ENCODE results near the gene CCL25.

DNA sequence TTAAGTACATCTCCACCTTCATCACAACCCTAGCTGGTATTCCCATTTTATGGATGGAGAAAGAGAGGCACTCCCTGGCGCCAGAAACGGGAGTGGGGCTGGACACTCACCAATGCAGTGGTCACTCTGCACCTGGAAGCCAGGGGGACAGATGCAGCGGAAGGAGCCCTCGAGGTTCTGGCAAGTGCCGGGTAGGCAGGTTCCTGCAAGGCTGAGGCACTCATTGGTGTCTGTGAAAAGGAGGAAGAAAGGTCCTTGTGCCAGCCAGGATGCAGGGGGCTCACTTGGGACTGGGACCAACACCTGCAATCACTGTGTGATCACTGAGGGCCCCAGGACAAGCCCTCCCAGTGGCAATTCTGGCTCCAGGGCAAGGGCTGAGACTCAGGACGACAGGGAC lies 41.8 kb downstream of the CCL25 start:
- TF ChIP-seq, protein P1, sequence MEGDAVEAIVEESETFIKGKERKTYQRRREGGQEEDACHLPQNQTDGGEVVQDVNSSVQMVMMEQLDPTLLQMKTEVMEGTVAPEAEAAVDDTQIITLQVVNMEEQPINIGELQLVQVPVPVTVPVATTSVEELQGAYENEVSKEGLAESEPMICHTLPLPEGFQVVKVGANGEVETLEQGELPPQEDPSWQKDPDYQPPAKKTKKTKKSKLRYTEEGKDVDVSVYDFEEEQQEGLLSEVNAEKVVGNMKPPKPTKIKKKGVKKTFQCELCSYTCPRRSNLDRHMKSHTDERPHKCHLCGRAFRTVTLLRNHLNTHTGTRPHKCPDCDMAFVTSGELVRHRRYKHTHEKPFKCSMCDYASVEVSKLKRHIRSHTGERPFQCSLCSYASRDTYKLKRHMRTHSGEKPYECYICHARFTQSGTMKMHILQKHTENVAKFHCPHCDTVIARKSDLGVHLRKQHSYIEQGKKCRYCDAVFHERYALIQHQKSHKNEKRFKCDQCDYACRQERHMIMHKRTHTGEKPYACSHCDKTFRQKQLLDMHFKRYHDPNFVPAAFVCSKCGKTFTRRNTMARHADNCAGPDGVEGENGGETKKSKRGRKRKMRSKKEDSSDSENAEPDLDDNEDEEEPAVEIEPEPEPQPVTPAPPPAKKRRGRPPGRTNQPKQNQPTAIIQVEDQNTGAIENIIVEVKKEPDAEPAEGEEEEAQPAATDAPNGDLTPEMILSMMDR (IDR thresholded peaks at IDR 0.05 in 2 of 3, conservative IDR thresholded peaks at IDR 0.05 in 1 of 3; ENCODE audit: borderline replicate concordance in 1 of 3, insufficient read depth in 1 of 3, low read depth in 2 of 3, low read length in 2 of 3) = no peak
- TF ChIP-seq RAD21 (IDR thresholded peaks at IDR 0.05; ENCODE audit: low read depth) (no peak), POLR2A (IDR thresholded peaks at IDR 0.05; ENCODE audit: borderline replicate concordance, extremely low read depth, insufficient read depth, insufficient read length) (no peak), SIN3A (IDR thresholded peaks at IDR 0.05; ENCODE audit: low read depth) (no peak), EZH2 (IDR thresholded peaks at IDR 0.05) (no peak), TCF7L2 (IDR thresholded peaks at IDR 0.05; ENCODE audit: borderline replicate concordance, extremely low read depth, insufficient read depth, insufficient read length) (no peak), CEBPB (IDR thresholded peaks at IDR 0.05; ENCODE audit: low read depth) (no peak), ZNF274 (IDR thresholded peaks at IDR 0.05; ENCODE audit: low read depth, low read length) (no peak), POLR2AphosphoS5 (IDR thresholded peaks at IDR 0.05; ENCODE audit: low read depth, low read length) (no peak), JUND (IDR thresholded peaks at IDR 0.05) (no peak), ELF1 (IDR thresholded peaks at IDR 0.05; ENCODE audit: borderline replicate concordance, low read depth) (no peak)
- TF ChIP-seq, protein P2, sequence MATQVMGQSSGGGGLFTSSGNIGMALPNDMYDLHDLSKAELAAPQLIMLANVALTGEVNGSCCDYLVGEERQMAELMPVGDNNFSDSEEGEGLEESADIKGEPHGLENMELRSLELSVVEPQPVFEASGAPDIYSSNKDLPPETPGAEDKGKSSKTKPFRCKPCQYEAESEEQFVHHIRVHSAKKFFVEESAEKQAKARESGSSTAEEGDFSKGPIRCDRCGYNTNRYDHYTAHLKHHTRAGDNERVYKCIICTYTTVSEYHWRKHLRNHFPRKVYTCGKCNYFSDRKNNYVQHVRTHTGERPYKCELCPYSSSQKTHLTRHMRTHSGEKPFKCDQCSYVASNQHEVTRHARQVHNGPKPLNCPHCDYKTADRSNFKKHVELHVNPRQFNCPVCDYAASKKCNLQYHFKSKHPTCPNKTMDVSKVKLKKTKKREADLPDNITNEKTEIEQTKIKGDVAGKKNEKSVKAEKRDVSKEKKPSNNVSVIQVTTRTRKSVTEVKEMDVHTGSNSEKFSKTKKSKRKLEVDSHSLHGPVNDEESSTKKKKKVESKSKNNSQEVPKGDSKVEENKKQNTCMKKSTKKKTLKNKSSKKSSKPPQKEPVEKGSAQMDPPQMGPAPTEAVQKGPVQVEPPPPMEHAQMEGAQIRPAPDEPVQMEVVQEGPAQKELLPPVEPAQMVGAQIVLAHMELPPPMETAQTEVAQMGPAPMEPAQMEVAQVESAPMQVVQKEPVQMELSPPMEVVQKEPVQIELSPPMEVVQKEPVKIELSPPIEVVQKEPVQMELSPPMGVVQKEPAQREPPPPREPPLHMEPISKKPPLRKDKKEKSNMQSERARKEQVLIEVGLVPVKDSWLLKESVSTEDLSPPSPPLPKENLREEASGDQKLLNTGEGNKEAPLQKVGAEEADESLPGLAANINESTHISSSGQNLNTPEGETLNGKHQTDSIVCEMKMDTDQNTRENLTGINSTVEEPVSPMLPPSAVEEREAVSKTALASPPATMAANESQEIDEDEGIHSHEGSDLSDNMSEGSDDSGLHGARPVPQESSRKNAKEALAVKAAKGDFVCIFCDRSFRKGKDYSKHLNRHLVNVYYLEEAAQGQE (IDR thresholded peaks at IDR 0.05; ENCODE audit: low read depth) = no peak
- TF ChIP-seq, protein P3, sequence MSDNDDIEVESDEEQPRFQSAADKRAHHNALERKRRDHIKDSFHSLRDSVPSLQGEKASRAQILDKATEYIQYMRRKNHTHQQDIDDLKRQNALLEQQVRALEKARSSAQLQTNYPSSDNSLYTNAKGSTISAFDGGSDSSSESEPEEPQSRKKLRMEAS (IDR thresholded peaks at IDR 0.05) = no peak

Data from HCT116 (cell line).